Measurements from ENCODE around the gene PLSCR3.

The PLSCR3 gene

GRCh38 chr17:7411427-7411750, 17.1 kb upstream of the PLSCR3 start:
- H4K91ac ChIP-seq (ENCODE audit: low read length), result no peak overlapping the region
- peaks cover 20% of the 10 kb centered on the region for H3K79me1 ChIP-seq (replicated peaks; ENCODE audit: low read length, poor library complexity, severe bottlenecking)
- no peak overlapping the region for H2BK15ac ChIP-seq (ENCODE audit: low read depth, poor library complexity, severe bottlenecking)
- no peak overlapping the region for H2BK120ac ChIP-seq (ENCODE audit: low read depth, low read length)
- H2AFZ ChIP-seq (ENCODE audit: low read depth, low read length), result no peak overlapping the region
- H3K4me3 ChIP-seq (ENCODE audit: insufficient read depth in 1 of 2, low read depth in 1 of 2, low read length in 2 of 2), result no peak overlapping the region
- H2BK12ac ChIP-seq (ENCODE audit: low read length in 2 of 2), result no peak overlapping the region
- no peaks in the 10 kb centered on the region for H3K9me3 ChIP-seq (ENCODE audit: control insufficient read depth, low read length)
- H3K27me3 ChIP-seq (ENCODE audit: control insufficient read depth in 1 of 2, insufficient read depth in 1 of 2, low read length in 2 of 2), result no peaks in the 10 kb centered on the region
- no peak overlapping the region for H3K23ac ChIP-seq (ENCODE audit: low read length in 2 of 2)
- H3K4me1 ChIP-seq (ENCODE audit: control insufficient read depth, insufficient read depth, low read depth, low read length), result peaks cover 13% of the 10 kb centered on the region
- no peak overlapping the region for H3K18ac ChIP-seq (ENCODE audit: low read depth in 1 of 2, low read length in 2 of 2)
- H3K9ac ChIP-seq (ENCODE audit: low read length), result no peak overlapping the region
- no peak overlapping the region for H2BK5ac ChIP-seq (ENCODE audit: low read depth, low read length, poor library complexity, severe bottlenecking)
- H3K27ac ChIP-seq (ENCODE audit: low read length, poor library complexity, severe bottlenecking), result no peak overlapping the region
- H3K4me2 ChIP-seq (ENCODE audit: low read length, poor library complexity, severe bottlenecking), result no peak overlapping the region
- no peak overlapping the region for H3K4ac ChIP-seq (ENCODE audit: low read depth in 1 of 2, low read length in 2 of 2)
- no peak for DNase-seq
- WGBS, result 96% methylated on average over 8 of the region's 8 CpGs
- no peak overlapping the region for H4K8ac ChIP-seq (ENCODE audit: low read length)
- no peak overlapping the region for H2AK5ac ChIP-seq (ENCODE audit: low read length, severe bottlenecking)
- no peak overlapping the region for H3K14ac ChIP-seq (ENCODE audit: low read length in 2 of 2)
- H3K36me3 ChIP-seq (ENCODE audit: control insufficient read depth in 1 of 2, insufficient read depth in 2 of 2, low read depth in 1 of 2, low read length in 2 of 2), result peaks cover 44 to 63% of the 10 kb centered on the region in 2 experiments

- Histone ChIP-seq H2BK12ac (ENCODE audit: low read length in 2 of 2) (no peak overlapping the region), H3K23ac (ENCODE audit: low read length in 2 of 2) (no peak overlapping the region), H3K4me3 (ENCODE audit: insufficient read depth in 1 of 2, low read depth in 1 of 2, low read length in 2 of 2) (no peak overlapping the region), H3K27me3 (ENCODE audit: control insufficient read depth in 1 of 2, insufficient read depth in 1 of 2, low read length in 2 of 2) (no peaks in the 10 kb centered on the region), H3K4me1 (ENCODE audit: control insufficient read depth, insufficient read depth, low read depth, low read length) (peaks cover 15% of the 10 kb centered on the region), H2BK120ac (ENCODE audit: low read depth, low read length) (no peak overlapping the region), H2BK15ac (ENCODE audit: low read depth, poor library complexity, severe bottlenecking) (no peak overlapping the region), H3K4ac (ENCODE audit: low read depth in 1 of 2, low read length in 2 of 2) (no peak overlapping the region), H3K14ac (ENCODE audit: low read length in 2 of 2) (no peak overlapping the region), H3K27ac (ENCODE audit: low read length, poor library complexity, severe bottlenecking) (no peak overlapping the region), H3K9me3 (ENCODE audit: control insufficient read depth, low read length) (no peaks in the 10 kb centered on the region), H2AK5ac (ENCODE audit: low read length, severe bottlenecking) (no peak overlapping the region), H4K8ac (ENCODE audit: low read length) (no peak overlapping the region), H3K36me3 (ENCODE audit: control insufficient read depth in 1 of 2, insufficient read depth in 2 of 2, low read depth in 1 of 2, low read length in 2 of 2) (peaks cover 40 to 57% of the 10 kb centered on the region in 2 experiments), H3K9ac (ENCODE audit: low read length) (no peak overlapping the region), H3K4me2 (ENCODE audit: low read length, poor library complexity, severe bottlenecking) (no peak overlapping the region), H2AFZ (ENCODE audit: low read depth, low read length) (no peak overlapping the region), H3K18ac (ENCODE audit: low read depth in 1 of 2, low read length in 2 of 2) (no peak overlapping the region), H4K91ac (ENCODE audit: low read length) (no peak overlapping the region), H2BK5ac (ENCODE audit: low read depth, low read length, poor library complexity, severe bottlenecking) (no peak overlapping the region), H3K79me1 (replicated peaks; ENCODE audit: low read length, poor library complexity, severe bottlenecking) (peaks cover 20% of the 10 kb centered on the region)
- DNase-seq, result no peak
- 96% methylated on average over 22 of the region's 25 CpGs for WGBS
These were observed 16.5 kb upstream of the PLSCR3 start for GRCh38 chr17:7410634-7411426.

DNA sequence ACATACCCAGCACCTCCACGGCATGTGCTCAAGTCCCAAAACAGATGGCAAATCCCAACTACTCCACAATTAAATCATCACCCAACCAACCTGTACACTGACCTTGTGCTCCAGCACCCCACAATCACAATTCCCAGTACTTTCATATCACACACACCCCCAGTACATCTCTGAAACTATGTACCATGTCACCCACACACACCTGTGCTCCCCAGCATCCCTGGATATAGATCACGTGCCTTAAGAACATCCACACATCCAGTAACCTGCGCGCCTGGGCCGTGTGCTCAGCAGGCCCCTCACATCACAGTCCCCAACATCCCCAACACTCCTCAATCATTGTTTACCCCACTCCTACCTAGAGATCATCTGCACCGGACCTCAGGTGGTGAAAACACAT, 15.4 kb upstream of the PLSCR3 start:
- peaks cover 18% of the 10 kb centered on the region for H3K4me1 ChIP-seq (ENCODE audit: control insufficient read depth, insufficient read depth, low read depth, low read length)
- no peak overlapping the region for H2BK15ac ChIP-seq (ENCODE audit: low read depth, poor library complexity, severe bottlenecking)
- no peak for DNase-seq
- H3K14ac ChIP-seq (ENCODE audit: low read length in 2 of 2), result no peak overlapping the region
- no peak overlapping the region for H2BK5ac ChIP-seq (ENCODE audit: low read depth, low read length, poor library complexity, severe bottlenecking)
- H3K4me3 ChIP-seq (ENCODE audit: insufficient read depth in 1 of 2, low read depth in 1 of 2, low read length in 2 of 2), result no peak overlapping the region
- no peak overlapping the region for H4K91ac ChIP-seq (ENCODE audit: low read length)
- no peak overlapping the region for H2BK12ac ChIP-seq (ENCODE audit: low read length in 2 of 2)
- H3K18ac ChIP-seq (ENCODE audit: low read depth in 1 of 2, low read length in 2 of 2), result no peak overlapping the region
- H3K9me3 ChIP-seq (ENCODE audit: control insufficient read depth, low read length), result no peaks in the 10 kb centered on the region
- WGBS, result 95% methylated on average over 6 of the region's 6 CpGs
- H3K36me3 ChIP-seq (ENCODE audit: control insufficient read depth in 1 of 2, insufficient read depth in 2 of 2, low read depth in 1 of 2, low read length in 2 of 2), result peaks cover 29 to 46% of the 10 kb centered on the region in 2 experiments
- no peak overlapping the region for H2BK120ac ChIP-seq (ENCODE audit: low read depth, low read length)
- H3K9ac ChIP-seq (ENCODE audit: low read length), result no peak overlapping the region
- H4K8ac ChIP-seq (ENCODE audit: low read length), result no peak overlapping the region
- no peak overlapping the region for H3K4ac ChIP-seq (ENCODE audit: low read depth in 1 of 2, low read length in 2 of 2)
- no peak overlapping the region for H3K27ac ChIP-seq (ENCODE audit: low read length, poor library complexity, severe bottlenecking)
- no peak overlapping the region for H2AK5ac ChIP-seq (ENCODE audit: low read length, severe bottlenecking)
- peaks cover 23% of the 10 kb centered on the region for H3K79me1 ChIP-seq (replicated peaks; ENCODE audit: low read length, poor library complexity, severe bottlenecking)
- H2AFZ ChIP-seq (ENCODE audit: low read depth, low read length), result no peak overlapping the region
- H3K23ac ChIP-seq (ENCODE audit: low read length in 2 of 2), result no peak overlapping the region
- no peaks in the 10 kb centered on the region for H3K27me3 ChIP-seq (ENCODE audit: control insufficient read depth in 1 of 2, insufficient read depth in 1 of 2, low read length in 2 of 2)
- no peak overlapping the region for H3K4me2 ChIP-seq (ENCODE audit: low read length, poor library complexity, severe bottlenecking)

DNA sequence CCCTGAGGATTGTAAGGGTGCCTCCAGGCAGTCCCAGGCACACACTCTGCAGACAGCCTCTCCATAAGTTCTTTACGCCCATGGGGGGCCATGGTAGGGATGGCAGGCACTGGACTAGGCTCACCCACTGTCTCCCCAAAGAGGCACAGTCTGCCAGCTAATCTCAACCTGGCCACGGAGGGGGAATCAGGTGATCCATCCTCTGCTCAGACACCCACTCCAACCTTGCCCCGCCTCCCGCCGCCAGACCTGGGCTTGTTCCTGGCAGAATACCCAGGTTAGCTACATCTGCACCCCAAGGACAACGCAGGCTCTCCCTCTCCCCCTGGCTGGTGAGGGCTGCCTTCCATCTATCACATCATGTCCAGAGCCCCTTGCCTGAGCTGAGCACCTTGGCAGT, 14.5 kb upstream of the PLSCR3 start:
- peaks cover 22% of the 10 kb centered on the region for H3K79me1 ChIP-seq (replicated peaks; ENCODE audit: low read length, poor library complexity, severe bottlenecking)
- H4K91ac ChIP-seq (ENCODE audit: low read length), result no peak overlapping the region
- no peak overlapping the region for H3K23ac ChIP-seq (ENCODE audit: low read length in 2 of 2)
- H3K27ac ChIP-seq (ENCODE audit: low read length, poor library complexity, severe bottlenecking), result no peak overlapping the region
- no peaks in the 10 kb centered on the region for H3K27me3 ChIP-seq (ENCODE audit: control insufficient read depth in 1 of 2, insufficient read depth in 1 of 2, low read length in 2 of 2)
- no peak overlapping the region for H2BK15ac ChIP-seq (ENCODE audit: low read depth, poor library complexity, severe bottlenecking)
- H3K9ac ChIP-seq (ENCODE audit: low read length), result no peak overlapping the region
- no peak overlapping the region for H2AK5ac ChIP-seq (ENCODE audit: low read length, severe bottlenecking)
- H3K4me3 ChIP-seq (ENCODE audit: insufficient read depth in 1 of 2, low read depth in 1 of 2, low read length in 2 of 2), result no peak overlapping the region
- H3K4me2 ChIP-seq (ENCODE audit: low read length, poor library complexity, severe bottlenecking), result no peak overlapping the region
- H4K8ac ChIP-seq (ENCODE audit: low read length), result no peak overlapping the region
- no peak overlapping the region for H2BK12ac ChIP-seq (ENCODE audit: low read length in 2 of 2)
- H3K14ac ChIP-seq (ENCODE audit: low read length in 2 of 2), result no peak overlapping the region
- H3K36me3 ChIP-seq (ENCODE audit: control insufficient read depth in 1 of 2, insufficient read depth in 2 of 2, low read depth in 1 of 2, low read length in 2 of 2), result peaks cover 29 to 38% of the 10 kb centered on the region in 2 experiments
- H3K9me3 ChIP-seq (ENCODE audit: control insufficient read depth, low read length), result no peaks in the 10 kb centered on the region
- no peak for DNase-seq
- no peak overlapping the region for H2BK120ac ChIP-seq (ENCODE audit: low read depth, low read length)
- no peak overlapping the region for H3K18ac ChIP-seq (ENCODE audit: low read depth in 1 of 2, low read length in 2 of 2)
- H3K4ac ChIP-seq (ENCODE audit: low read depth in 1 of 2, low read length in 2 of 2), result no peak overlapping the region
- H2AFZ ChIP-seq (ENCODE audit: low read depth, low read length), result no peak overlapping the region
- H2BK5ac ChIP-seq (ENCODE audit: low read depth, low read length, poor library complexity, severe bottlenecking), result no peak overlapping the region
- 88% methylated on average over 6 of the region's 6 CpGs for WGBS
- H3K4me1 ChIP-seq (ENCODE audit: control insufficient read depth, insufficient read depth, low read depth, low read length), result peaks cover 18% of the 10 kb centered on the region

Measured in mesenchymal stem cell (in vitro differentiated cells and primary cell).